GM12864 (cell line): Measurements from ENCODE around the gene RRBP1.

Experiments
- DNase-seq: peaks from one replicate; pipeline ENCODE4 v3.0.0-alpha.2; 2011; ENCODE audit warnings: low read depth
- H3K4me3 ChIP-seq: 2 replicates; pipeline ENCODE4 v1.5.1; 2011; ENCODE audit warnings: mild to moderate bottlenecking, low read depth, low read length, control low read depth
- TF ChIP-seq, protein P1 (sequence below): IDR thresholded peaks from 2 replicates; pipeline ENCODE4 v1.5.1; 2011; ENCODE audit warnings: low read depth, mild to moderate bottlenecking, moderate library complexity, low read length, control low read depth, inconsistent platforms; ENCODE audit errors: missing control alignments

The RRBP1 gene

DNA sequence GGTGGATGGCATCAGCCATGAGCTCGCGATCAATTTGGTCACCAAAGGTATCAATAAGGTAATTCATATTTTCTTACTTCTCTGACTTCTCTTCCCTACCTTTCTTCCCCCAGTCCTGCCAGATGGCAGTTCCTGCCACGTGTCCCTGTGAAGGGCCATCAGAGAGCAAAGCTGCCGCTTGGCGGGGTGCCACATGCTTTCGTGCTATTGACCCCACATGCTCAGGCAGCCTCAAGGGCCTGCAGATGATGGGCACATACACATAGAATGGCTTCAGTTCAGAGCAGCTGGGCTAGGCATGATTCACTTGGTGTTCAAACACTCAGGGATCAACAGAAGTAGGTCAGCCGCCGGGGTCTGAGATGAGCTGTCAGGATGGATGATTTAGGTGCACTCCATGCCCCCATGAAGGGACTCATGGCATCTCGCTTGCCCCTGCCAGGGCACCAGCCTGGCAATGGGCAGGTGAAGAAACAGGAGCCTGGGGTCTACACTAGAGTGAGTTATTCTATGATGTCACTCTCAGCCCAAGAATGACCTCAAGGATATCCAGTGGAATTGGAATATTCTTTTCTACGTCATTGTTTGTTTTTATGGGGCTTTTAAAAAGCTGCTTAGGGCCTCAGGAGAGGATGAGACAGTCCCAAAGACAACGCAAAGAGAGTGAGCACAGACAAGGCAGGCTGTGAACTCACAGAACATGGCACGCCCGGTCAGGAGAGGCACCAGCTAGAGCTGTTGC lies 43.2 kb upstream of the RRBP1 start:
- DNase-seq = no peak
- TF ChIP-seq, protein P1, sequence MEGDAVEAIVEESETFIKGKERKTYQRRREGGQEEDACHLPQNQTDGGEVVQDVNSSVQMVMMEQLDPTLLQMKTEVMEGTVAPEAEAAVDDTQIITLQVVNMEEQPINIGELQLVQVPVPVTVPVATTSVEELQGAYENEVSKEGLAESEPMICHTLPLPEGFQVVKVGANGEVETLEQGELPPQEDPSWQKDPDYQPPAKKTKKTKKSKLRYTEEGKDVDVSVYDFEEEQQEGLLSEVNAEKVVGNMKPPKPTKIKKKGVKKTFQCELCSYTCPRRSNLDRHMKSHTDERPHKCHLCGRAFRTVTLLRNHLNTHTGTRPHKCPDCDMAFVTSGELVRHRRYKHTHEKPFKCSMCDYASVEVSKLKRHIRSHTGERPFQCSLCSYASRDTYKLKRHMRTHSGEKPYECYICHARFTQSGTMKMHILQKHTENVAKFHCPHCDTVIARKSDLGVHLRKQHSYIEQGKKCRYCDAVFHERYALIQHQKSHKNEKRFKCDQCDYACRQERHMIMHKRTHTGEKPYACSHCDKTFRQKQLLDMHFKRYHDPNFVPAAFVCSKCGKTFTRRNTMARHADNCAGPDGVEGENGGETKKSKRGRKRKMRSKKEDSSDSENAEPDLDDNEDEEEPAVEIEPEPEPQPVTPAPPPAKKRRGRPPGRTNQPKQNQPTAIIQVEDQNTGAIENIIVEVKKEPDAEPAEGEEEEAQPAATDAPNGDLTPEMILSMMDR = no peak
- no peak overlapping the region for H3K4me3 ChIP-seq

DNA sequence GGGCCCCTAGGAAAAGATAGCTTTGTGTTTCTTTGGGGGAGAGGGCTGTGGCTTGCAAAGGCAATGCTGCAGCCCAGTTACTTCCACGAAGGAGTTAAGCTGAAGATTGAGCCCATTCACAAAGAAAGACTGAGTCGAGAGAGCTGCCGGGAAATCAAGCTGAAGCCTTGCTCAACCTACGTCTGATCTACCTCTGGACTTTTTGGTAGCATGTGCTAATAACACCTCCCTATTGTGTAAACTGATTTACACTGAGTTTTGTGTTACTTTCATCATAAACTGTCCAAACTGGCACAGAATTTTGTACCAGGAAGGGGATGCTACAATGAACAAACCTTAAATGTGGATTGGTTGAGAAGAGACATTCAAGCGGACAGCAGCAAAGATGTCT lies 41.3 kb upstream of the RRBP1 start:
- H3K4me3 ChIP-seq = no peak overlapping the region
- DNase-seq = no peak
- TF ChIP-seq, protein P1 = no peak

DNA sequence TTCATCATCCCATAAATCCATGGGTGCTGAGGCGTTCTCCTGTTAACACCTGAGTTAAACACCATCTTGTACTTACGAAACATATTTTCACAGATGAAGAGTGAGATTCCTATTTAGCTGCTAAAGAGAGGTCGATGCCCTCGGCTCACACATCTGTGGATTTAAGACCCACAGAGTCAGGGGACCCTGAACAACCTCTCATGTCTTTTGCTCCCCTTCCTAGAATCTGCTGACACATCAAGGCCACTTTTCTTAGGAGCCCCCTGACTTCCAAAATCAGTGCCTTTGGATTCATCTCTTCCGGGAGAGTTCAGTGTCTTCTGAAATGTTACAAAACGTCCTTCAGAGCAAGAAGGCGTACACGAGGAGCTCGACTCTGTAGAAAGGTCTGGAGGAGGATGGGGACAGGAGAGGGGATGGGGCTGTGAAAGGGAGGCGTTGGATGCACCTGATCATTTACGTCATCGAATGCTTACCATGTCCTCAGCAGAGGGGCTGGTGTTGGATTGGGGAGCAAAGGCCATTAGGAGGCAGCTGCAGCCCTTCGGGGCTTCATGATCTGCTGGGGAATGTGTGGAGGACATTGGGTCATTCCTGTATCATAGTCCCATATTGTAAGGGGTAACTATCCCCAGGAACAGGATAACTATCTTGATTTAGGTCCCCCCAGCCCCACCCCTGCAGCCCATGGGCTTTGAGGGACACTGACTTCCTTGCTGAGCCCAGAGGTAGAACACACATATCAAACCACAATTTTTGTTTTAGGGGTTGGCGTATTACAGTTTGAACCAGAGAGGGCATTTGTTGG lies 40.7 kb upstream of the RRBP1 start:
- no peak overlapping the region for H3K4me3 ChIP-seq
- TF ChIP-seq, protein P1 = no peak
- no peak for DNase-seq

DNA sequence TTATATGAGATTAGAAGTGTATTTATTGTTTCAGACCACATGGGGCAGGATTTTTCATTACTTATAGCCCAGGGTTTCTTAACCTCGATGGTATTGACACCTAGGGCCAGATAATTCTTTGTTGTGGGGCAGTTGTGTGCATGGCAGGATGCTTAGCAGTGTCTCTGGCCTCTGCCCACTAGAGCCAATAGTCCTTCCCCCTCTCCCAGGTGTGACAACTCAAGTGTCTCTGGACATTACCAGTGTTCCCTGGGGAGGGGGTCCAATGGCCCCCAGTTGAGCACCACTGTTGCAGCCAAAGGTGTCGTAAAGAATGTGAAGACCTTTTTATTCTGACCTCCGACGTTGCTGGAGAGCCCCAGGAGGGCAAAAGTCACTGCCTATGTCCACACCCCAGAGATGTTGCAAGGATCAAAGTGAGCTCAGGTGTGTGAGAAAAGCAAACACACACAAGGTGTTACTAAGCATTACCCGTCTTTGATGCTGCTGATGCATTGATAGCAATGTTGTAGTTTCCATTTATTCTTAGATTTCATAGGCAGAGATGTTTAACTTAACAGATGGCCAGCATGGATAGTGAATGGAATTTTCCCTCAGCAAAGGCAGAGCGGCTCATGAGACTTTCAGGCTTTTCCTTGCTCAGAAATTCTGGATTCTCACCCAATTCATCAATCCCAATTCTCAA lies 39.9 kb upstream of the RRBP1 start:
- no peak overlapping the region for H3K4me3 ChIP-seq
- DNase-seq = no peak
- TF ChIP-seq, protein P1 = no peak

DNA sequence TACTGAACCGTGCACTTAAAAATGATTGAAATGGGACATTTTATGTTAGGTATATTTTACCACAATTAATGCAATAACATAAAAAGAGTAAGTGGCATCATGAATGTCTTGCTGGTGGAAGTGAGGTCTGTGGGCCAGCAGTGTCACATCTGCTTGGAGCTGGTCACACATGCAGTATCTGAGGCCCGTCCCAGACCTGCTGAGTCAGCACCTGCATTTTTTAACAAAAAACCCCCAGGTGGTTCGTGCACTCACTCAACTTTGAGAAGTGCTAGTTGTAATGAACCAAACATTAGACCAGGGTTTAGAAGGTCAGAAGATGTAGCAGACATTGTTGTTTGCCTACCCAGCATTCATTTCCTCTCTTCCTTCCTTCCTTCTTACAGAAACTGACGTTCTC lies 38.7 kb upstream of the RRBP1 start:
- no peak for DNase-seq
- TF ChIP-seq, protein P1 = no peak
- H3K4me3 ChIP-seq = no peak overlapping the region

DNA sequence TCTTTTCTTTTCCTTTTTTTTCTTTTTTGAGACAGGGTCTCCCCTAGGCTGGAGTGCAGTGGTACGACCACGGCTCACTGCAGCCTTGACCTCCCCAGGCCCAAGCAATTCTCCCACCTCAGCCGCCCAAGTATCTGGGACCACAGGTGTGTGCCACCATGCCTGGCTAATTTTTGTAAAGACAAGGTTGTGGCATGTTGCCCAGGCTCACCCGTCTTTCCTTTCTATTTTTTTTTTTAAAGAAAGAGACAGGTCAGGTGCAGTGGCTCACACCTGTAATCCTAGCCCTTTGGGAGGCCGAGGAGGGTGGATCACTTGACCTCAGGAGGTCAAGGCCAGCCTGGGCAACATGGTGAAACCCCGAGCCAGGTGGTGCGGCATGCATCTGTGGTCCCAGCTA lies 34.3 kb upstream of the RRBP1 start:
- TF ChIP-seq, protein P1 = no peak
- no peak for DNase-seq
- no peak overlapping the region for H3K4me3 ChIP-seq
